ENCODE measurements around the gene TTC29.
"Not testable (repeated sequence)": the region's sequence is repeated elsewhere in the genome, so short reads cannot be mapped to it uniquely, and the experiment has no call there.

Gene TTC29

DNA sequence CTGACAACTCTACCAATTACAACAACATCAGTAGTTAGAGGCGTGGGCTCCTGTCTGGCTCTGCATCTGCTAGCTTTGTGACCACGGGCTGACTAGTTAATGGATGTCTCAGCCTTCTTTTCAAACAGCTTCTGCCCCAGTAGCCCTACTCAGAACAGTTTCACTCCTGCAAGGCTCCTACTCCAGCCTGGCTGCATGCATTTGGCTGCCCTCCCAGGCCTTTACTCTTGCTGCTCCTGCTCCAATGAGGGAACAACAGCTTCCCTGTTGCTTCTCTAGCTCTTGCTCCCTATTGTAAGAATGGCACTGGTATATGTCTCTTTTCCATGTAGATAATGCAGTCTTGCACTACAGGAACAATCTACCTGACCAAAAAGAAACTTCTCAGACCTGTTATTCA is 93.3 kb downstream of the TTC29 start:
- no peak for DNase-seq

DNA sequence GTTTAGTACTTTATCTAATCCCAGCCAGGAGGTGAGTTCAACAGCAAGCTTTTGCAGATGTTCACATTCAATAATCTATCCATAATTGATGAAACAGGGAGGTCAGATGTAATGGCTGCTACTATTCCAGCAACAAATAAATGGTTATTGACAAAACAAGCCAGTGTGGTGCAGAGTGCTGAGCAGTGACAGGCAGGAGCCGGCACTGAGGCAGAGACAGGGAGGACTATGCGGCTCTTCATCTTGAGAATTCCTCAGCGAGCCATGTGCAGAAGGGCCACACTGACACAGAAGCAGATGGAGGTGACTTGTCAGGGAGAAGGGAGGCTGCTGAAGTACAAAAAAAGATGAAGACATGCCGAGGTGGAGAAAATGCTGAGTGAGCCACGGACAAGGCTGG is 98.3 kb downstream of the TTC29 start:
- DNase-seq, result no peak

- DNase-seq, result no peak
Observed at GRCh38 chr4:146846882-146847281, 98.8 kb downstream of the TTC29 start.

DNA sequence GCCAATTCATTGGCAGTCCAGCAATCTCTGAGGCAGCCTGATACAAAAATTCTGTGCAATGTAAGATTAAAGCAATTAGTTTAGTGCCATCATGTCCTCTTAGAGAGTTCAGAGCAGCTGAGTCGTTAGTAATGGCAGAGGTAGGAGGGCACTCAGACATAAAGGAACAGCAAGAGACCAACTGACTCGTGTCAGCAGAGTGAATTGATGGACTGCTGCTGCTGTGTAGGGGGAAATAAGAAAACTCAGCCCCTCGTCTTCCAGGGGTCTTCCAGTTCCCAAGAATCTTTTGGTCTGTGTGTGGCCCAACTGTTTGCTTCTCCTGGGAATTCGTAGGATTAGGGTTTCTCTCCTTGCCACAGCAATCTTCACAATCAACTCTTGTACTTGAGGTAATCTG is 100.9 kb downstream of the TTC29 start:
- no peak for DNase-seq

- no peak for DNase-seq
Observed at GRCh38 chr4:146842876-146843275, 102.8 kb downstream of the TTC29 start.

DNA sequence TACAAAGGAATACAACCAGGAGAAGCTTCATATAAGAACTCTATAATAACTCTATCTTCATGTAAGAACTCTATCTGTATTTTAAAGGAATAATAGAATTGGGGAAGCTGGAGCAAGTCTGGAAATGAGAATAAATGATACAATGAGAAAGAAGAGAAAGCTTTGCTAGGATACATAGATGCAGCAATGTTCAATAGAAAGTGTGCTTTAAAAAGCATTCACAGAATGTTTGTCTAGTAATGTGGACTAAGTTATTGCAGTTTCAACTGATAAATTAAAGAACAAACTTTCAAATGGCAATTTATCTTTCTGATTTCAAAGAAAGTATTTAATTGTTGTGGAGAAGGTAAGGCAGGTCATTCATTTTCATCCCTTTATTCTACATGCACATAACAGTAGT is 104.9 kb downstream of the TTC29 start:
- DNase-seq, result no peak

DNA sequence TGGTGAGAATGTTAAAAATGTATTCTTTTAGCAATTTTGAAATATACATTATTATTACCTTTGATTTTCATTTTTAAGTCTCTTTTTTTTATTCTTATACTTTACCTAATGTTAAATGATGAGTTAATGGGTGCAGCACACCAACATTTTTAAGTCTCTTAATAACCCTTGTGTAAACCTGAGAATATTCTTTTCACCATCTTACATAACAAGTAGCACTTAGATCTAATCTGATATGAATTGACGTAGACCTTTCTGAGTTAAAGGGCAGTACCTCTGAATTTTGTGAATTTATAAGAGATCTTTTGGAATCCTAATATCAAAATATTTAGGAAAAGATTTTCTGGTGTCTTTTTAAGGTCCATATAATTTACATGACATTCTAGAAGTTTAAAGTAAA is 110.6 kb downstream of the TTC29 start:
- no peak for DNase-seq

GRCh38 chr4:146834263-146835034 is 111.2 kb downstream of the TTC29 start:
- DNase-seq, result no peak

DNA sequence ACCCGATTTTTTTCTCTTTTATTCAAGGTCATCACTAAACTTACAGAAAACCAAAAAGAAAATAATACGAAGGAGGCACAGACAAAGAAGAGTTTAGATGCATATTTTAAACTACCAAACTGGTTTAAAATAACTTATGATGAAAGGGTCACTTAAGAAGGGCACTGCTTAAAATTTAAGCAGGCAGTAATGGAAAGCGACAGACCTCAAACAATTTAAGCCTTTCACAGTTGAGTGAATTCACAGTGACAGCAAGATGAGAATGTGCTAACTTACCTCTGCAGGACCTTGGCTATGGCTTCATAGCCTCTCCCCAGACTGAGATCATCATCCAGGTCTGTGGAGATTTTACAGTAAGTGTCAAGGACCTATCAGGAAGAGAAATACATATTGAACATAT is 112.1 kb downstream of the TTC29 start:
- DNase-seq, result no peak

DNA sequence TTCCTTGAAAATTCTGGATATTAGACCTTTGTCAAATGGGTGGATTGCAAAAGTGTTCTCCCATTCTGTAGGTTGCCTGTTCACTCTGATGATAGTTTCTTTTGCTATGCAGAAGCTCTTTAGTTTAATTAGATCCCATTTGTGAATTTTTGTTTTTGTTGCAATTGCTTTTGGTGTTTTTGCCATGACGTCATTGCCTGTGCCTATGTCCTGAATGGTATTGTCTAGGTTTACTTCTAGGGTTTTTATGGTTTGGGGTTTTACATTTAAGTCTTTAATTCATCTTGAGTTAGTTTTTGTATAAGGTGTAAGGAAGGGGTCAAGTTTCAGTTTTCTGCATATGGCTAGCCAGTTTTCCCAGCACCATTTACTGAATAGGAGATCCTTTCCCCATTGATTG is 122.7 kb downstream of the TTC29 start:
- not testable (repeated sequence) for DNase-seq

DNA sequence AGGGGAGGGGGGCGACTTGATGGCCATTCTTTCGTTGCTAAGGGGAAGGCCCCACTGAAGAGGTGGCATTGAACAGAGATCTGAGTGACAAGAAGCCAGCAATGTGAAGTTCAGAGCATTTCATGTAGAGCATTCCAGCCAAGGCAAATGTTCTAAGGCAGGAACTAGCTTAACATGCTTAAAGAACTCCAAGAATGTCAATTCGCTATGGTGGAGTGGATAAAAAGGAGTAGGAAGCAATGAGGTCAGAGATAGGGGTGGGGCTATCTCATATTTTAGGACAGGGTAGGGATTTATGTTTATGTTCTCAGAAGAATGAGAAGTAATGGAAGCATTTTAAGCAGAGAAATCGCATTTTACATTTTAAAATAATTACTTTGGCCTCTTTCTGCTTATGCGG is 130.9 kb downstream of the TTC29 start:
- no peak for DNase-seq

DNA sequence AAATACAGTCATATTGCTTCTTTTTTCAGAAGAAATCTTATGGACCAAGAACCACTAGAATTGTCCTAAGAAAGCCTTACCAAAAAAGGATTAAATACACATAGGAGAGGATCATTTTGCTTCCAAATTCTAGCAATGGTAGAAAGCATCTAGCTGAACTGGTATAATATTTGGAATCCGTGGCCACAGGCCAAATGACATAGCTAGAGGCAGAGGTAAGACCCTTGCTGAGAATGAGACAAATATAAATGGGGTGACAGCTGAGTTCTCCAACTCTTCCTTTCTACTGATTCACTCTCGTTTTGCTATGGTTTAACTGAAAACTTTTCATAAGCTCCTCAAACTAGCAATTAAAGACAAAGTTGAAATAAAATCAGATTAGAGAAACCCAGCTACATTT is 150.0 kb downstream of the TTC29 start:
- no peak for DNase-seq

DNA sequence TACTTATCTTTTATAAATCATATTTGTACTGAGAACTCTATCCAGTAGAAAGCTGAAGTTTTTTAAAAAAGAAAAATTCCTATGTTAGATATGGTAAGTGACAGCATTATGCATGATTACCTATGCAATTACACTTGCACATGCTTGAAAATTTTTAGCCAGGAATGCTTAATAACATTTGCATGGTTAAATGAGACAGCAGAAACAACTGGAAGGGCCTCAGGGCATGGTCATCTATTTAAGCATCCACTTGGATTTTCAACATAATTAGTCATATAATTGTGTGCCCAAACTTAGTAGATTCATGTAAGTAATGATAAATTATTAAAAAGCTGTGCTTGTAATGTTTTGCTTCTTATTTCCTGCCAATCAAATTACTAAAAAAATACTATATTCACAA is 151.9 kb downstream of the TTC29 start:
- DNase-seq, result no peak

DNA sequence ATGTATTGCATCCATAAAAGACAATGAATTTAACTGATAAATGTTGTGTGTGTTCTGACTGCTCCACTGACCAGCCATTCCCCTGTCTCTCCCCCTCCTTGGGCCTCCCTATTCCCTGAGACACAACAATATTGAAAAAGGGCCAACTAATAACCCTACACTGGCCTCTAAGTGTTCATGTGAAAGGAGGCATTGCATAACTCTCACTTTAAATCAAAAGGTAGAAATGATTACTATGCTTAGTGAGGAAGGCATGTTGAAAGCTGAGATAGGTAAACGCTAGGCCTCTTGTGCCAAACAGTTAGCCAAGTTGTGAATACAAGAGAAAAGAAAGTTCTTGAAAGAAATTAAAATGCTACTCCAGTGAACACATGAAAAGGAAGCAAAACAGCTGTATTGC is 154.2 kb downstream of the TTC29 start:
- DNase-seq, result no peak

- no peak for DNase-seq
Observed at GRCh38 chr4:146790515-146790914, 155.1 kb downstream of the TTC29 start.

DNA sequence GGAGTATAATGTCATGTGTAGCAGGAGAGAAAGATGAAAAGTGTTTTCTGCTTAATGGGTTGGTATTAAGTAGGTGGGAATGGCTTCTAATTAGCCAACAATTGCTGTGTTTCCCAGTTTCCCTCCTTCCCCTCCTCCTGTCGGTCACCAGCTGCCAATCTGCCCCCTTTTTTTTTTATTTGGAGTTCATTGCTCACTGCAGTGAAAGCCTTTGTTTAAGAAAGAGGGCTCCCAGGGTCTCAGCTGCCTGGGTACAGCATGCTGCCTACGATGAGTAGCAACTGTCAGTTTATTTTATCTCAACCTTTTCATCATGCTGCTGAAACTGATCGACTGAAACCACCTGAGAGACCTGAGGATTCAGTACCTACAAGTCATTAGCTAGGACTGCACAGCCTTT is 157.9 kb downstream of the TTC29 start:
- no peak for DNase-seq

GRCh38 chr4:146776691-146777090 is 169.0 kb downstream of the TTC29 start:
- no peak for DNase-seq

GRCh38 chr4:146763560-146763959 is 182.1 kb downstream of the TTC29 start:
- DNase-seq, result no peak

GRCh38 chr4:146762016-146762415 is 183.6 kb downstream of the TTC29 start:
- no peak for DNase-seq

DNA sequence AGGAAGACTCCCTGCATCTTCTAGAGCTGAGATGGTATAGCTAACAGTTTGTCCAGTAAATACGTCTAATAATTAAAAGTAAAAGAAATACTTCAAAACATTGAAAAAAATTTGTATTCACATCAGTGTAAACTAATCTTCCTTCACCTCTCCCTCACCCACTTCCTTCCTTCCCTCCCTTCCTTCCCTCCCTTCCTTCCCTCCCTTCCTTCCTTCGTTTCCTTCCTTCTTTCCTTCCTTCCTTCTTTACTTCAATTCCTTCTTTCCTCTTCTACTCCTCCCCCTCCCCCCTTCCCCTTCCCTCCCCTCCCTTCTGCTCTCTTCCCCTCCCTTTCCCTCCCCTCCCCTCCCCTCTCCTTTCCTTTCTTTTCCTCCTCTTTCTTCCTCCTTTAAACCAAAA is 203.2 kb downstream of the TTC29 start:
- DNase-seq, result no peak

- DNase-seq, result no peak
Observed at GRCh38 chr4:146739182-146739581, 206.5 kb downstream of the TTC29 start.

- not testable (repeated sequence) for DNase-seq
Observed at GRCh38 chr4:146723519-146723918, 222.1 kb downstream of the TTC29 start.

DNA sequence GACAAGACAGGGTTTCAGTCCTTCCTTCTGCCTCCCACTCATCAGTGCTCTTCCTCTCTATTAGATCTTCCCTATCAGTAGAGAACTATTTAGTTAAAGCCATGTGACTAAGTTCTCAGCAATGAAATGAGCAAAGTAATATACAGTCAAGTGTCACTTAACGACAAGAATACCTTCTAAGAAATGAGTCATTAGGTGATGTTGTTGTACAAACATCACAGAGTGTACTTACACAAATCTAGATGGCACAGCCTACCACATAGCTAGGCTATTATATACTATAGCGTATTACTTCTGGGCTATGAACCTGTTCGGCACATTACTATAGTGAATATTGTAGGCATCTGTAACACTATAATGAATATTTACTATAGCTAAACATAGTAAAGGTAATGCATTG is 235.7 kb downstream of the TTC29 start:
- DNase-seq, result no peak

GRCh38 chr4:146699910-146700309 is 245.8 kb downstream of the TTC29 start:
- no peak for DNase-seq

DNA sequence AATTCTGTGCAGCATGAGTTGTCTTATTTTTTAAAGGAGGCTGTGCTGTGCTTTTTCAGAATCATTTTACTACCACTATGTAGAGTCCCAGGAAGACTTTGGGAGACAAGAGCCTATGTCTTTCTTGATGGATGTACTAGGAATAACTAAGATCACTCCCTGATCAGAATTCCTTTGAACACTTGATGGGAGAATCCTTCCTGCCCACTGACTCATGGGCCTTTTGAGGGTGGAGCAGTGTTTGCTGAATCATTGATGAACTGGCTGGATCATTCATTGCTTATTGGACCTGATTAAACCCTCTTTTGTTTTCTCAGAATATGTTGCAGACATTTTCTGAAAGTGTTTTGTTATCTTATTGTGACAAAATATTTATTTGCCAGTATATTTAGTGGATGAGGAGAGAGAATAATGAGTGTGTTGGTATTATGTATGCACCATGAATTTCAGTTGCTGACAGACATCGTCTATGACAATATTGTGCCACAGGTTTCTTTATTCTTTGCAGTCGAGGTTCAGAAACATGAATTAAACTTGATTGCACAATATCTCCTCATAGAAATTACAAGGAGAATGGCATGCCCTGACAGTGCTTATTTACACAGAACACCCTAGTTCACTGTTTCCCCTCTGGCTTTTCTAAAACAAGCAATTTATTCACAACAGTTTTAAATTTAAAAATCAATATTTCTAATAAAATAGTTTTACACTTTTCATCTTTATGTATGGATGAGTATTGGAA is 270.7 kb downstream of the TTC29 start:
- DNase-seq, result no peak

Data from CD4-positive, alpha-beta T cell treated with Interleukin-15 for 1 hour (primary cell).